WI38 (cell line): Measurements from ENCODE around the gene HNRNPCL1.

ENCODE experiments used
- H3K4me3 ChIP-seq: 2 replicates; pipeline ENCODE4 v1.5.1; 2011; ENCODE audit warnings: low read depth, mild to moderate bottlenecking, control low read depth, low read length
- CTCF ChIP-seq: IDR thresholded peaks from 2 replicates; pipeline ENCODE4 v1.5.1; 2012; ENCODE audit warnings: low read depth, mild to moderate bottlenecking, control low read depth, low read length

Gene HNRNPCL1

GRCh38 chr1:12809933-12810332 is 38.6 kb downstream of the HNRNPCL1 start:
- no peak for TF ChIP-seq CTCF

GRCh38 chr1:12799730-12800129 is 48.8 kb downstream of the HNRNPCL1 start:
- no peak for TF ChIP-seq CTCF
- no peak overlapping the region for H3K4me3 ChIP-seq

More at GRCh38 chr1:12809933-12810332, 38.6 kb downstream of the HNRNPCL1 start:
- H3K4me3 ChIP-seq = no peak overlapping the region

- H3K4me3 ChIP-seq = no peak overlapping the region
- no peak for TF ChIP-seq CTCF
These were observed 49.6 kb downstream of the HNRNPCL1 start for GRCh38 chr1:12798911-12799310.
